Measurements from ENCODE around the gene TTLL1.
A peak's percentile ranks its signal among the peaks of the same experiment; 100 is the strongest.

The TTLL1 gene

GRCh38 chr22:43088984-43089717 is at the start of gene TTLL1:
Gene TTLL1 (minus strand): TSS chr22:43089391. CDS start chr22:43075586, 13,805 bp downstream.
- peak; percentile 98 for DNase-seq (ENCODE audit: low spot score)

GRCh38 chr22:43136801-43137200 is 47.6 kb upstream of the TTLL1 start:
- DNase-seq (ENCODE audit: low spot score), result no peak

- peak; percentile 89 for DNase-seq (ENCODE audit: low spot score)
Measured at GRCh38 chr22:43136255-43136654, 47.1 kb upstream of the TTLL1 start.

- DNase-seq (ENCODE audit: low spot score), result no peak
Measured at GRCh38 chr22:43135565-43135964, 46.4 kb upstream of the TTLL1 start.

- no peak for DNase-seq (ENCODE audit: low spot score)
Measured at GRCh38 chr22:43134553-43134952, 45.4 kb upstream of the TTLL1 start.

- no peak for DNase-seq (ENCODE audit: low spot score)
Measured at GRCh38 chr22:43133401-43133800, 44.2 kb upstream of the TTLL1 start.

GRCh38 chr22:43131773-43132501 is 42.7 kb upstream of the TTLL1 start:
- DNase-seq (ENCODE audit: low spot score), result no peak

DNA sequence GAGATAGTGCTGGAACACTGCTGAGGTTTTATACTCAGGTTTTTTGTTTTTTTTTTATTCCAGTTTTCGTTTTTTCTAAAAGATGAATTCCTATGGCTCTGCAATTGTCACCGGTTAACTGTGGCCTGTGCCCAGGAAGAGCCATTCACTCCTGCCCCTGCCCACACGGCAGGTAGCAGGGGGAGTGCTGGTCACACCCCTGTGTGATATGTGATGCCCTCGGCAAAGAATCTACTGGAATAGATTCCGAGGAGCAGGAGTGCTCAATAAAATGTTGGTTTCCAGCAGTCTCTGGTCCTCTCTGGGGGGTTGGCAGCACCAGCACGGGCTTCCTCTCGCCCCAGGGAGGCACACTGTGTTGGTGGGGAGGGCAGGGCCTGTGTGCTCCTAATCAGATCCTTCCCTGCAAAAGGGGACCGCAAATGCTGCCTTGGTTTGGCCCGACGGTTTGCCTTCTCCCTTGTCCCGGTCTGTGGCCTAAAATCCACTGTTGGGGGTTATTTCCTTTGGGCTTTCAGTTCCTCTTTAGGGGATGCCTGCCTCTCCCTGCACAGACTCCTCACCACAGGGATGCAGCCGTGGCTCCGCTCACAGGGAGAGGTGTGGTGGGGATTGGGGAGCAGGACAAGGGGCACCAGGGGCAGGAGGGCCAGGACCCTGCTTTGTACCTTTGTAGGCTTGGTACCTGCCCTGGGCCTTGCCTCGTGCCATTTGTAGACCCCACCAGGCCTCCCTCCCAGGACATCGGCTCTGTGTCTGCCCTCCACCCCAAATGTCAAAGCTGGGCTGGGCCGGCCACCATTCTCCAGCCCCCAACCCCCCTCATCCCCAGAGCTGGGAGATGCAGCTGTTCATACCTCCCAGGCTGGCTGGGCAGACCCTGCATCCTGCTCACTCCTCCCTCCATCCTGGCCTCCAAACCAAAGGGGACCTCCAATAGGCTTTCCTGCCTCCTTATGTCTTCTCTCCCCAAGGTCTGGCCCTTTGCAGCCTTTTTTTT is 40.5 kb upstream of the TTLL1 start:
- no peak for DNase-seq (ENCODE audit: low spot score)

- no peak for DNase-seq (ENCODE audit: low spot score)
Measured at GRCh38 chr22:43128928-43129424, 39.8 kb upstream of the TTLL1 start.

- DNase-seq (ENCODE audit: low spot score), result no peak
Measured at GRCh38 chr22:43128116-43128515, 38.9 kb upstream of the TTLL1 start.

GRCh38 chr22:43127166-43127908 is 38.1 kb upstream of the TTLL1 start:
- no peak for DNase-seq (ENCODE audit: low spot score)

GRCh38 chr22:43126501-43127165 is 37.4 kb upstream of the TTLL1 start:
- no peak for DNase-seq (ENCODE audit: low spot score)

- DNase-seq (ENCODE audit: low spot score), result no peak
Measured at GRCh38 chr22:43118953-43119458, 29.8 kb upstream of the TTLL1 start.

- DNase-seq (ENCODE audit: low spot score), result no peak
Measured at GRCh38 chr22:43118024-43118849, 29.0 kb upstream of the TTLL1 start.

DNA sequence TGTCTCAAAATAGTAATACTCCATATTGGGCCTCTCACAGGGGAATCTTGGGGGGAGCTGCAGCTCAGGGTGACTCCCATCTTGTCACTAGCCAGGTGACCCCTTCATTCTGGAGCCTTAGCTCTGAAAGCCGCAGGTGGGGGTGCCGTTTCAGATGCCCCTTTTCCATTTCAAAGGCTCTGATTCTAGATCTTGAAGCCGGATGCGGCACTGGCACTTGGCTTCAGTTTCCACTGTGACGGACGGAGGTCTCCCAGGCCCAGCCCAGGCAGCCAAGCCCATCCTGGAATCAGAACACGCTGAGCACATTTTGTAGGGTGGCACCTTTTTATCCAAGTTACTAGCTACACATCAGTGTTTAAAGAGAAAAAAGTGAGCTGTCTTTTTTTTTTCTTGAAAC is 27.7 kb upstream of the TTLL1 start:
- DNase-seq (ENCODE audit: low spot score), result no peak

DNA sequence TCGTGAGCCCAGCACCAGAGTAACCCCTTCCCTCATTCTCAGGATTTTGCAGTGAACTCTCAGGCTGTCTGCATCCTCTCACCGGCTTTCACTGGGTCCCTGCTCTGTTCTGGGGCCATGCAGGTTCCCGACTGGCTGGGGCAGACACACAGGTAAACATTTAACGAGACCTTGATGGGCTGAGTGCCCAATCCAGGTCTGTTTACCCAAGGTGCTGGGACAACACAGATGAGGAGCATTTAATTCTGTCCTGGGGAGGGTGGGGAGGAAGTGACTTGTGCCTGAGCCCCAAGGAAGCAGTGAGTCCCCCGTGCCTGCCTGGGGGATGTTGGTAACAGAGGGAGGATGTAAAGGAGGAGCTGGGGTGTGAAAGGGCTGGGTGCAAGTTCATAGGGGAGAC is 25.8 kb upstream of the TTLL1 start:
- DNase-seq (ENCODE audit: low spot score), result no peak

- no peak for DNase-seq (ENCODE audit: low spot score)
Measured at GRCh38 chr22:43113526-43114251, 24.5 kb upstream of the TTLL1 start.

DNA sequence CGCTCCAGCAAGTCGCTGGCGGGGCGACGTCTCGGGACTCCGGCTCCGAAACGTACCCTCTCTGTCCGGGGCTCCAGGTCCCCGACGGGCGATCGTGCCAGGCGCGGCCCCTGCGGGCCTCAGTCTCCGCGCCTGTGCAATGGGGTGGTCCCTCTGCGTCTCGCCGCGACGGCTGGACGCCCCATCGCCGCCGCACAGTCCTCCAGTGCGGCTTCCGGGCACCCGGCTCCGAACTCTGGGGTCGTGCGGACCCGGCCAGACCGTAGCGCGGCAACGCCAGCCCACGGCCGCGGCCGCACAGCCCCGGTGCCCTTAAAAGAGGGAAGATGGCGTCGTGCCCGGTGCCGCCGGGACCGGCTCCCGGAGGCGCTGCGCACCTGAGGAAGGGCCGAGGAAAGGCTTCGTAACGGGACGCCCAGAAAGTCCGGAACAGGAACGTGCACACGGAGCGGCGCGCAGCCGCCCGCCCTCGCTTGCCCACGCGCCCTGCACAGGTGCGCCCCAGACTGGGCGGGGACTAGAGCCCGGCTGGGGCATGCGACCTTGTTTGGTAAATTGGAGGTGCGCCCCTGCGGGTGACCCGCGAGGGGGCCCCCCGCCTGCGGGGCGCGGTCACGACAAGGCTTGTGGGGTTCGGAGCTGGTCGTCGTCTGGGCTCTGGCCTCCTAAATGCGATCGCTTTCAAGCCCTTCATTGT is 21.9 kb upstream of the TTLL1 start:
- DNase-seq (ENCODE audit: low spot score), result peak; percentile 63
